ENCODE data around the gene OR52M1.

GRCh38 chr11:4578624-4579023, 33.6 kb downstream of the OR52M1 start:
- no peak for TF ChIP-seq POLR2AphosphoS5 (IDR thresholded peaks at IDR 0.05)
- no peak for TF ChIP-seq CTCF (IDR thresholded peaks at IDR 0.05)
- TF ChIP-seq EP300 (IDR thresholded peaks at IDR 0.05; ENCODE audit: low read depth) = no peak
- TF ChIP-seq POLR2A (IDR thresholded peaks at IDR 0.05) = no peak

Measured in transverse colon (tissue), 4 donors.